HCT116 (cell line): ENCODE measurements around the gene EPSTI1. TPM values are rescaled to one million over a fixed set of nuclear protein-coding genes. Genes with fewer than 3 reads are reported as not detected.

Experiments used
- ATAC-seq: fragments of 200-7000 bp; cut with Tn5 transposase; 2 replicates; pipeline ENCODE4 v1.9.1; 2020; ENCODE audit warnings: mild to moderate bottlenecking, moderate library complexity
- BruUV-seq: library from RNA; stranded (reverse); fragments of 400-500 nt; replicated peaks from 2 replicates; lab custom pipeline; 2021; lab: Mats Ljungman, UMichigan
- CTCF ChIA-PET: fragments of 300-600 bp; sonication (Branson Sonifier 250); formaldehyde crosslinking; loops from one replicate; lab custom pipeline; 2021; ENCODE audit warnings: antibody characterized with exemption; lab: Charles Lee
- POLR2A ChIA-PET: fragments of 300-600, 350-600 bp; sonication (Branson Sonifier 250); formaldehyde crosslinking; loops from one replicate; lab custom pipeline; 2021; ENCODE audit warnings: antibody characterized with exemption; lab: Charles Lee
- RAD21 ChIA-PET, 2 experiments: fragments of 300-600 bp; sonication (Branson Sonifier 250); formaldehyde crosslinking; loops; one replicate each; lab custom pipeline; 2023; ENCODE audit warnings: low total read pairs in 2 of 2; ENCODE audit not compliant: uncharacterized antibody in 2 of 2, unreplicated experiment in 2 of 2, low non-redundant PET in 1 of 2; lab: Charles Lee
- DNase-seq: peaks from one replicate; pipeline ENCODE4 v3.0.0-alpha.2; 2010; ENCODE audit warnings: low read depth, low spot score
- H2AFZ ChIP-seq: fragments of 200-600 bp; shearing (Covaris generic), sonication (generic); 2 replicates; pipeline ENCODE4 v1.6.1; 2017; ENCODE audit warnings: low read depth, mixed run types, mixed read lengths, antibody characterized with exemption, low read length; ENCODE audit not compliant: poor library complexity, severe bottlenecking
- H3K27ac ChIP-seq: 2 replicates; pipeline ENCODE4 v1.5.1; 2012; ENCODE audit warnings: low read depth, low read length
- H3K27me3 ChIP-seq: fragments of 200-600 bp; sonication (generic); 2 replicates; pipeline ENCODE4 v1.6.1; 2016; ENCODE audit warnings: mixed run types, low read length, mixed read lengths; ENCODE audit not compliant: insufficient read depth
- H3K36me3 ChIP-seq, 2 experiments: fragments of 200-500 bp in 1 of 2; fragments of 200-600 bp in 1 of 2; sonication (Bioruptor generic) in 1 of 2; sonication (generic) in 1 of 2; 2 replicates each; pipeline versions ENCODE4 v1.5.1 to v1.6.1; 2014 to 2016; ENCODE audit warnings: low read length in 2 of 2, inconsistent platforms in 1 of 2, mixed read lengths in 1 of 2, mixed run types in 1 of 2; ENCODE audit not compliant: insufficient read depth in 2 of 2, control insufficient read depth in 1 of 2
- H3K4me1 ChIP-seq, 2 experiments: fragments of 200-600 bp in 1 of 2; sonication (generic) in 1 of 2; 2 replicates each; pipeline versions ENCODE4 v1.5.1 to v1.6.1; 2012 to 2017; ENCODE audit warnings: low read length in 2 of 2, inconsistent platforms in 1 of 2, mild to moderate bottlenecking in 1 of 2, mixed read lengths in 1 of 2, mixed run types in 1 of 2, moderate library complexity in 1 of 2; ENCODE audit not compliant: insufficient read depth in 2 of 2, control insufficient read depth in 1 of 2
- H3K4me2 ChIP-seq: fragments of 200-600 bp; sonication (generic); 2 replicates; pipeline ENCODE4 v1.6.1; 2017; ENCODE audit warnings: mixed run types, low read length, mixed read lengths
- H3K4me3 ChIP-seq, 2 experiments: fragments of 200-600 bp in 1 of 2; sonication (generic) in 1 of 2; replicated peaks in 1 of 2; 2 replicates each; pipeline ENCODE4 v1.5.1; 2011 to 2016; ENCODE audit warnings: low read length in 2 of 2, control low read depth in 1 of 2, low read depth in 1 of 2, mild to moderate bottlenecking in 1 of 2, mixed read lengths in 1 of 2, mixed run types in 1 of 2
- H3K79me2 ChIP-seq: fragments of 200-600 bp; sonication (generic); 2 replicates; pipeline ENCODE4 v1.6.1; 2017; ENCODE audit warnings: mild to moderate bottlenecking, mixed run types, low read length, moderate library complexity, mixed read lengths; ENCODE audit not compliant: insufficient read depth
- H3K9ac ChIP-seq: fragments of 200-600 bp; sonication (generic); 2 replicates; pipeline ENCODE4 v1.6.1; 2016; ENCODE audit warnings: low read length, mixed read lengths
- H3K9me2 ChIP-seq: fragments of 200-600 bp; sonication (generic), shearing (Covaris generic); 2 replicates; pipeline ENCODE4 v1.6.1; 2017; ENCODE audit warnings: mixed run types, mild to moderate bottlenecking, moderate library complexity; ENCODE audit not compliant: insufficient read depth
- H3K9me3 ChIP-seq, 2 experiments: fragments of 200-500 bp in 1 of 2; fragments of 200-600 bp in 1 of 2; sonication (Bioruptor generic) in 1 of 2; sonication (generic) in 1 of 2; 2 replicates each; pipeline ENCODE4 v1.6.1; 2014 to 2017; ENCODE audit warnings: low read length in 2 of 2, mixed read lengths in 2 of 2, inconsistent platforms in 1 of 2, low read depth in 1 of 2, mild to moderate bottlenecking in 1 of 2, mixed run types in 1 of 2, moderate library complexity in 1 of 2; ENCODE audit not compliant: control insufficient read depth in 1 of 2, insufficient read depth in 1 of 2
- H4K20me1 ChIP-seq: fragments of 200-600 bp; sonication (generic), shearing (Covaris generic); 2 replicates; pipeline ENCODE4 v1.6.1; 2017; ENCODE audit warnings: mixed run types, mild to moderate bottlenecking, moderate library complexity; ENCODE audit not compliant: insufficient read depth
- CBX3 ChIP-seq: IDR thresholded peaks from 2 replicates; pipeline ENCODE4 v1.6.1; 2012; ENCODE audit warnings: low read depth
- ELF1 ChIP-seq: IDR thresholded peaks from 2 replicates; pipeline ENCODE4 v1.6.1; 2012; ENCODE audit warnings: low read depth, borderline replicate concordance
- EZH2phosphoT487 ChIP-seq: fragments of 200-600 bp; IDR thresholded peaks from 2 replicates; pipeline ENCODE4 v1.6.1; 2018; ENCODE audit warnings: antibody characterized with exemption, borderline replicate concordance
- FOSL1 ChIP-seq: IDR thresholded peaks from 2 replicates; pipeline ENCODE4 v1.6.1; 2012; ENCODE audit warnings: low read depth
- JUND ChIP-seq: IDR thresholded peaks from 2 replicates; pipeline ENCODE4 v1.6.1; 2012
- MAX ChIP-seq: IDR thresholded peaks from 2 replicates; pipeline ENCODE4 v1.6.1; 2012
- POLR2A ChIP-seq: IDR thresholded peaks from 2 replicates; pipeline ENCODE4 v1.7.0; 2011; ENCODE audit warnings: borderline replicate concordance; ENCODE audit not compliant: insufficient read depth, insufficient read length; ENCODE audit errors: extremely low read depth
- RAD21 ChIP-seq: IDR thresholded peaks from 2 replicates; pipeline ENCODE4 v1.6.1; 2012; ENCODE audit warnings: low read depth, mild to moderate bottlenecking
- REST ChIP-seq: IDR thresholded peaks from 2 replicates; pipeline ENCODE4 v1.6.1; 2012; ENCODE audit warnings: low read depth
- SIN3A ChIP-seq: IDR thresholded peaks from 2 replicates; pipeline ENCODE4 v1.6.1; 2012; ENCODE audit warnings: low read depth
- SP1 ChIP-seq: IDR thresholded peaks from 2 replicates; pipeline ENCODE4 v1.6.1; 2012; ENCODE audit warnings: low read depth
- TCF7L2 ChIP-seq: IDR thresholded peaks from 2 replicates; pipeline ENCODE4 v1.7.0; 2011; ENCODE audit warnings: borderline replicate concordance, inconsistent platforms; ENCODE audit not compliant: insufficient read depth, insufficient read length; ENCODE audit errors: extremely low read depth
- ZBTB33 ChIP-seq: IDR thresholded peaks from 2 replicates; pipeline ENCODE4 v1.6.1; 2011; ENCODE audit warnings: mild to moderate bottlenecking, low read length, moderate library complexity; ENCODE audit not compliant: insufficient replicate concordance; ENCODE audit errors: extremely low read depth
- ZFX ChIP-seq: fragments of 450-650 bp; IDR thresholded peaks from 2 replicates; pipeline ENCODE4 v1.6.1; 2017
- ZNF274 ChIP-seq: fragments of 200-500 bp; sonication (Bioruptor generic); IDR thresholded peaks from 2 replicates; pipeline ENCODE4 v1.6.1; 2014; ENCODE audit warnings: mild to moderate bottlenecking, low read depth, low read length, inconsistent platforms
- intact Hi-C: fragments of 100-400 bp; cut with micrococcal nuclease; formaldehyde crosslinking; loops from 2 replicates; pipeline ENCODE4 v1.10.0; 2022
- total RNA-seq: library from RNA; stranded (reverse); gene quantifications from one replicate; pipeline ENCODE4 v1.2.1, GENCODE V29; 2021; ENCODE audit not compliant: unreplicated experiment
- TF ChIP-seq, protein P1 (sequence below): IDR thresholded peaks from 2 replicates; pipeline ENCODE4 v1.6.1; 2012
- TF ChIP-seq, protein P2 (sequence below), 3 experiments: fragments of 200-600 bp in 1 of 3; sonication (generic) in 1 of 3; IDR thresholded peaks in 2 of 3; conservative IDR thresholded peaks in 1 of 3; 2 replicates each; pipeline ENCODE4 v1.5.1; 2012 to 2017; ENCODE audit warnings: low read depth in 2 of 3, low read length in 2 of 3, antibody characterized with exemption in 1 of 3, borderline replicate concordance in 1 of 3, control low read depth in 1 of 3, mild to moderate bottlenecking in 1 of 3, mixed read lengths in 1 of 3, mixed run types in 1 of 3, moderate library complexity in 1 of 3; ENCODE audit not compliant: insufficient read depth in 1 of 3

Gene EPSTI1
- total RNA-seq, 1 experiment from 2014 or later: 0.69 TPM

DNA sequence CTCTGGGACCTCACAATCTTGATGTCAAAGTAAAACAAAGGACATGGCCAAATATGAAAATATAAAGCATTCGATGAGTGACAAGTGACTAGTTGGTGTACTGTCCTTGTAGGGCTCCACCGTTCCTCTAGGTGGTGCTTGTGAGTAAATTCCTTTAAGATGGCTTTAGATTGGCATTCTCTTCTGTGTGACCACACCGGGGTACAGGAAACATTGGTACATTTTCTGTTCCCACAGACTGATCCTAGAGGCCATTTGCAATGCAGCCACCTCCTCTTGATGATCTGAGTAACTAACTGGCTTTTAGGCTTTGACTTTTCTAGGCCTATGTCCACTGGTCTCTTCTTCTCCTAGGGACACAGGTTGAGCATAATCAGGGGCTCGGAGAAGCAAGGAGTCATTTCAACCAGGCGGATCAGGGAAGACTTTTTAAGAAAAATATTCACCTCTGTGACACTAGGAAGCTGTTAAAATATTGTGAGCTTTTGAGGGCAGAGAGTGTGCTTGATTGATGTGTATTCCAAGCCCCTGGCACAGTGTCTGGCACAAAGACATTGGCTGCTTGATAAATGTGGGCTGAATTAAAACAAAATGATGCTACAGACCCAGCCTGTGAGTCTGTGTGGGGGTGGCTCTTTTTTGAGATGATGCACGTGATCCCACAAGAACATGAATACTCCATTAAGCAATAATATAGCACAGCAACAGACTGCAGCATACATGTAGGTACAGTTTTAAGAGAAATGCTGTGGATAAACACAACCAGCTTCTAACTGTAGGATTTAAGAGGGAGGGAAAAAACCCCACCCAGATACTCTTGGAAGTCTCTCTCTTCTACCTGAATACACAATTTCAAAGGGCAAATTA is 21.0 kb downstream of the EPSTI1 start:
- Histone ChIP-seq H3K36me3 (no peaks in the 10 kb centered on the region), H3K27me3 (no peaks in the 10 kb centered on the region), H2AFZ (peak overlapping the region; percentile 84), H3K9me3 (no peaks in the 10 kb centered on the region), H3K79me2 (no peaks in the 10 kb centered on the region), H3K4me3 (no peak overlapping the region), H3K27ac (no peak overlapping the region), H4K20me1 (no peaks in the 10 kb centered on the region), H3K4me2 (no peak overlapping the region), H3K9ac (no peak overlapping the region), H3K9me2 (no peaks in the 10 kb centered on the region), H3K4me1 (peaks cover 4 to 12% of the 10 kb centered on the region in 2 experiments; a peak in 3 of 4 replicates)
- ATAC-seq: peak; percentile 88
- ChIA-PET RAD21 (no interaction called here), POLR2A (no interaction called here), CTCF (no interaction called here)
- intact Hi-C loops: loop anchor here (5.0 to 10.0 kb wide), 2 partner anchors 831 to 904 kb away; partner anchors contain the start of genes CCDC122 and LACC1
- peak; percentile 61 for DNase-seq
- no peak for TF ChIP-seq ELF1
- no peak for TF ChIP-seq POLR2A
- no peak for TF ChIP-seq SP1
- TF ChIP-seq EZH2phosphoT487: no peak
- TF ChIP-seq SIN3A: no peak
- no peak for TF ChIP-seq FOSL1
- TF ChIP-seq, protein P1, sequence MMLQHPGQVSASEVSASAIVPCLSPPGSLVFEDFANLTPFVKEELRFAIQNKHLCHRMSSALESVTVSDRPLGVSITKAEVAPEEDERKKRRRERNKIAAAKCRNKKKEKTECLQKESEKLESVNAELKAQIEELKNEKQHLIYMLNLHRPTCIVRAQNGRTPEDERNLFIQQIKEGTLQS: no peak
- TF ChIP-seq JUND: no peak
- TF ChIP-seq ZBTB33: no peak
- no peak for TF ChIP-seq TCF7L2
- no peak for TF ChIP-seq REST
- peak; percentile 47; the same call in 1 of the 2 replicates for TF ChIP-seq RAD21
- no peak for TF ChIP-seq ZNF274
- no peak for TF ChIP-seq ZFX
- TF ChIP-seq, protein P2, sequence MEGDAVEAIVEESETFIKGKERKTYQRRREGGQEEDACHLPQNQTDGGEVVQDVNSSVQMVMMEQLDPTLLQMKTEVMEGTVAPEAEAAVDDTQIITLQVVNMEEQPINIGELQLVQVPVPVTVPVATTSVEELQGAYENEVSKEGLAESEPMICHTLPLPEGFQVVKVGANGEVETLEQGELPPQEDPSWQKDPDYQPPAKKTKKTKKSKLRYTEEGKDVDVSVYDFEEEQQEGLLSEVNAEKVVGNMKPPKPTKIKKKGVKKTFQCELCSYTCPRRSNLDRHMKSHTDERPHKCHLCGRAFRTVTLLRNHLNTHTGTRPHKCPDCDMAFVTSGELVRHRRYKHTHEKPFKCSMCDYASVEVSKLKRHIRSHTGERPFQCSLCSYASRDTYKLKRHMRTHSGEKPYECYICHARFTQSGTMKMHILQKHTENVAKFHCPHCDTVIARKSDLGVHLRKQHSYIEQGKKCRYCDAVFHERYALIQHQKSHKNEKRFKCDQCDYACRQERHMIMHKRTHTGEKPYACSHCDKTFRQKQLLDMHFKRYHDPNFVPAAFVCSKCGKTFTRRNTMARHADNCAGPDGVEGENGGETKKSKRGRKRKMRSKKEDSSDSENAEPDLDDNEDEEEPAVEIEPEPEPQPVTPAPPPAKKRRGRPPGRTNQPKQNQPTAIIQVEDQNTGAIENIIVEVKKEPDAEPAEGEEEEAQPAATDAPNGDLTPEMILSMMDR (IDR thresholded peaks at IDR 0.05 in 2 of 3, conservative IDR thresholded peaks at IDR 0.05 in 1 of 3; ENCODE audit: borderline replicate concordance in 1 of 3, insufficient read depth in 1 of 3, low read depth in 2 of 3, low read length in 2 of 3): peak; percentile 25 to 77 (median 75); a peak in 5 of 6 replicates
- no peak for TF ChIP-seq MAX
- no peak for TF ChIP-seq CBX3
- no TSS peak for BruUV-seq
